ENCODE data around the gene SHISA9.
A peak's percentile ranks its signal among the peaks of the same experiment; 100 is the strongest.

Gene SHISA9

GRCh38 chr16:13012601-13013000, 111.2 kb downstream of the SHISA9 start:
- DNase-seq (ENCODE audit: low read depth), result no peak
- no peak for TF ChIP-seq CTCF (IDR thresholded peaks at IDR 0.05; ENCODE audit: insufficient read depth, low read depth, low read length, missing control alignments)
- no peak overlapping the region for H3K4me3 ChIP-seq (ENCODE audit: low read length)

- no peak for DNase-seq (ENCODE audit: low read depth)
- TF ChIP-seq CTCF (IDR thresholded peaks at IDR 0.05; ENCODE audit: insufficient read depth, low read depth, low read length, missing control alignments), result no peak
- H3K4me3 ChIP-seq (ENCODE audit: low read length), result no peak overlapping the region
Observed at GRCh38 chr16:13013043-13013442, 111.6 kb downstream of the SHISA9 start.

GRCh38 chr16:13014476-13014875, 113.1 kb downstream of the SHISA9 start:
- TF ChIP-seq CTCF (IDR thresholded peaks at IDR 0.05; ENCODE audit: insufficient read depth, low read depth, low read length, missing control alignments), result no peak
- no peak overlapping the region for H3K4me3 ChIP-seq (ENCODE audit: low read length)
- no peak for DNase-seq (ENCODE audit: low read depth)

GRCh38 chr16:13018026-13018425, 116.6 kb downstream of the SHISA9 start:
- no peak overlapping the region for H3K4me3 ChIP-seq (ENCODE audit: low read length)
- no peak for DNase-seq (ENCODE audit: low read depth)
- no peak for TF ChIP-seq CTCF (IDR thresholded peaks at IDR 0.05; ENCODE audit: insufficient read depth, low read depth, low read length, missing control alignments)

GRCh38 chr16:13021996-13022395, 120.6 kb downstream of the SHISA9 start:
- DNase-seq (ENCODE audit: low read depth), result peak; percentile 25
- TF ChIP-seq CTCF (IDR thresholded peaks at IDR 0.05; ENCODE audit: insufficient read depth, low read depth, low read length, missing control alignments), result no peak
- no peak overlapping the region for H3K4me3 ChIP-seq (ENCODE audit: low read length)

- TF ChIP-seq CTCF (IDR thresholded peaks at IDR 0.05; ENCODE audit: insufficient read depth, low read depth, low read length, missing control alignments), result no peak
- DNase-seq (ENCODE audit: low read depth), result no peak
- H3K4me3 ChIP-seq (ENCODE audit: low read length), result no peak overlapping the region
Observed at GRCh38 chr16:13029786-13030185, 128.4 kb downstream of the SHISA9 start.

GRCh38 chr16:13030769-13031168, 129.4 kb downstream of the SHISA9 start:
- no peak for DNase-seq (ENCODE audit: low read depth)
- H3K4me3 ChIP-seq (ENCODE audit: low read length), result no peak overlapping the region
- no peak for TF ChIP-seq CTCF (IDR thresholded peaks at IDR 0.05; ENCODE audit: insufficient read depth, low read depth, low read length, missing control alignments)

Data from epithelial cell of esophagus (primary cell).